Fibroblast of gingiva (primary cell): ENCODE results near the gene NMS.

Experiments
- DNase-seq: peaks from one replicate; pipeline ENCODE4 v3.0.0-alpha.2; 2011; ENCODE audit warnings: low read depth

The NMS gene

DNA sequence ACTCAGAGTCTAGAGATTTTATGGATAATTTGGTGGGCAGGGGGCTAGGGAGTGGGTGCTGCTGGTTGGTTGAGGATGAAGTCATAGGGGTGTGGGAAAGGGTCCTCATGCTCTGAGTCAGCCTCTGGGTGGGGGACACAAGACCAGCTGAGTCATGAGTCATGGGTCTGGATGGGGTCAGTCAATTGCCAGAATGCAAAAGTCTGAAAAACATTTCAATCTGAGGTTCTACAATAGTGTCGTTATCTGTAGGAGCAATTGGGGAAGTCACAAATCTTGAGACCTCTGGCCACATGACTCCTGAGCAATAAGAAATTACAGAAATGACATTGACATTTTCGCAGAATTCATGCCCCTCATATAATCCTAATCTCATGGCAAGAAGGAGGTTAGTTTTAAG, 15.1 kb downstream of the NMS start:
- DNase-seq, result no peak

DNA sequence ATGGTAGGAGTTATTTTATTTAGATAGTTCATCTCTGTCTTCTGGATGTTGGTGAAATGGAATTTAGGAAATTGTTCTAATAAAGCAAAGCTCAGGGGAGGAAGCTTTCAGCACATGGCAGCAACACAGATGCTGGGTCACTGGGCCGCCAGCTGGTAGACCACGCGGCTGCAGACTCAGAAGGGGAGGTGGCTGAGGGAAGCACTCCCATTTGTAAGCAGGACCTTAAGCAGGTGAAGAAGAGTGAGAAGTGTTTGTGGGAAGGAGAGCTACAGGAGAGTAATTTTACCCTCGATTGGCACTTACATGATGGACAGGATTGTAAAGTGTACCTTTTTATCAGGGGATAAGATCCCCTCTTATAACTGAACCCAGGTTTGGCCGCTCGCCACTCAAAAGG, 24.4 kb downstream of the NMS start:
- DNase-seq, result no peak

DNA sequence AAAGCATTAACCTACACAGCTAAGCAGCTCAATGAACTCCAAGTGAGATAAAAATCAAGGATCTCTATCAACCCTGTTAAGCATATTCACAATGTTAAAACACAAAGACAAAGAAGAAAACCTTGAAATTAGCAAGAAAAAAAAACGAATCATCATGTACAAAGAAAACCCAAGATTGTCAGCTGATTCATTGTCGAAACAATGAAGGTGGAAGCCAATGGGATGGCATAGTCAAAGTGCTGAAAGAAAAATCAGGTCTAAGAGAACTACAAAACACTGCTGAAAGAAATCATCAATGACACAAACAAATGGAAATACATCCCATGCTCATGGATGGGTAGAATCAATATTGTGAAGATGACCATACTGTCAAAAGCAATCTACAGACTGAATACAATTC, 32.5 kb downstream of the NMS start:
- no peak for DNase-seq

DNA sequence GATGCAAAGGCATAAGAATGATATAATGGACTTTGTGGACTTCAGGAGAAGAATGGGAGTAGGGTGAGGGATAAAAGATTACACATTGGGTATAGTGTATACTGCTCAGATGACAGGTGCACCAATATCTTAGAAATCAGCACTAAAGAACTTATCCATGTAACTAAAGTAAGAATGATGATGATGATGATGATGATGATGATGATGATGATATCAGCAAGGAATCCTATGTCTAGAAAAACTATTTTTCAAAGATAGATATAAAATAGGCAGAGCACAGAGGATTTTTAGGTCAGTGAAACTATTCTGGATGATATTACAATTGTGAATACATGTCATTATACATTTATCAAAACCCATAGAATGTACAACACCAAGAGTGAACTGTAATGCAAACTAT, 34.3 kb downstream of the NMS start:
- no peak for DNase-seq

DNA sequence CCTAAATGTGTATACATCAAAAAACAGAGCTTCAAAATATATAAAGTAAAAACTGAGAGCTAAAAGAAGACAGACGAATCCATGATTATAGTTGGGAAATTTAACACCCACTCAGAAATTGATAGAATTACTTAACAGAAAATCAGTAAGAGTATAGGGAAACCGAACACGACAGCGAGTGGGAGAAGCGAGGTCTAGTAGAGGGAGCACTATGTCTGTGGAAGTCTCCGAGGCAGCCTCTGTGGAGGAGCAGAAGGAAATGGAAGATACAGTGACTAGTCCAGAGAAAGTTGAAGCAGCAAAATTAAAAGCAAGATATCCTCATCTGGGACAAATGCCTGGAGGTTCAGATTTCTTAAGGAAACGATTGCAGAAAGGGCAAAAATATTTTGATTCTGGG, 38.8 kb downstream of the NMS start:
- DNase-seq, result no peak

DNA sequence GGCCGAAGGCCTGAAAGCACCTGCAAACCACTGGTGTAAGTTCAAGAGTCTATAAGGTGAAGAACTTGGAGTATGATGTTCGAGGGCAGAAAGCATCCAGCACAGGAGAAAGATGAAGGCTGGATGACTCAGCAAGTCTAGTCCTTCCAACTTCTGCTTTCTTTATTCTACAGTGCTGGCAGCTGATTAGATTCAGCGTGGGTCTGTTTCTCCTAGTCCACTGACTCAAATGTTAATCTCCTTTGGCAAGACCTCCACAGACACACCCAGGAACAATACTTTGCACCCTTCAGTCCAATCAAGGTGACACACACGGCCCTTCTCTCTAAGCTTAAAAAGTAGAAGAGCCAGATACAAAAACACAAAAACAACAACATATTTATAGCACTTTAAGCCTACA, 43.4 kb downstream of the NMS start:
- DNase-seq, result no peak

DNA sequence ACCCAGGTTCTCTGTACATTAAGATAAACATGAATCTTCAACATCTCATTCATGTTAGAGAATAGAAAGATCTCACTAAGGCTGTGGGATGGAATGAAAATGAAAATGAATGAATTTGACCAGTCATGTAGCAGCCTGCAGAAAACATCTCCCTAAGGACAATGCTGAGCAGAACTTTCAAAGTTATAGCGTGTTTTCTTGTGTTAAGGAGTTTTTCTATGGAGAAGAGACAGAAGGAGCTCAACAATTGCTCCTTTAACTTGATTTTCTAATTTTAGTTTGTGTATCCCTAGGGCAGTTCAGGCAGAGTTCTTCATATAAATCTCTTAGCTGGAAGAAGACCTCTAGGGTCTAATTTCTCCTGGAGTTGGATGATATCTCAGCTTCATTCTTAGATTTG, 47.3 kb downstream of the NMS start:
- no peak for DNase-seq

DNA sequence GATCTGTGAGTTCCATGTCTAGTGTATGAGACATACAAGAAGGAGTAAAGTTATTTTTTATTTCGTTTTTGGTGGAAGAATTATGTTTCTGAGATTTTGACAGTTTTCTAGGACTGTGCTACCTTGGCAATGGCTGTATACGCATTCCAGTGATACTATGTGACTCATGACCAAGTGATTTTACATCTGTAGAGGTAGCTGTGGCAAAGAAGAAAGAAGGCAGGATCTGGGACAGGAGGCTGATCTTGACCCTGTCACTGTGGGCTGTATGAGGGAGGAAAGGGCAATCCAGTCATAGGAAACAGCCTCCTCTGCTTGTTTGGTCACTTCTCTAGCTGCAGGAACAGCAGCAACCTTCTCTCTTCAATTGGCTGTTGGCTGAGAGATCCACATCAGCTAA, 48.5 kb downstream of the NMS start:
- no peak for DNase-seq

DNA sequence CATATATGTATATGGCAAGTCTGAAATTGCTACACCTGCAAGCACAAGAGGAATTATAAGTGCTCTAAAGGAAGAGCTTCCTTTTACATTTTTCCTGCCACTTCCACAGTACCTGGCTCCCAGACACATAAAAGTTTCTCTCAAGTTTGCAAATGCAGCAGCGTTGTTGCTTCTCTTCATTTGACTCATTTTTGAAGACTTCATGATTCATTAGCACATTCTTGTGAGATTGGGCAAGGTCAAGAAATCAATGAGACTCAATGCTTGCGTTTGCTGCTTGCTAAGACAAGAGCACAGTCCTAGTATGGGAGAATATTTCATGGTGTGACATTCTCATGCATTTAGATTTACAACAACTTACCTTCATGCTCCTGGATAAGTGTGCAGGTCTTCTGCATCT, 49.9 kb downstream of the NMS start:
- no peak for DNase-seq

DNA sequence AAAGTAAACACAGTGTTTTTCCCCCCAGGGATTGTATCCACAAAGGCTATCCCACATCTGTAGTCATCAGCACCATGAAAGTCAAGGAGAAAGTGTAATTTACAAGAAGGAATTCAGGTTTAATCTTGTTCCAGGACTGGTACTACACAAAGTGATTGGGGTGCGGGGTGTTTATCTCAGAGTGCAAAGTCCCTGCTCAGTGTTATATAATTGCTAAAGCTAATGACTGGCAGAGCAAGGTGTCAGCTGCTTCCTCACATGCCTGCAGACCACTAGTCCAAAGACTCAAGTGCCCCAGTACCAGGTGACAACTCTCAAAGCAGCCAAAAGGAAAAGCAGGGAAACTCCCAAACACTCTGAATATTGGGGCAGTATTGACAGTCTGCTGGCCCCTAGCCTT, 52.1 kb downstream of the NMS start:
- no peak for DNase-seq

DNA sequence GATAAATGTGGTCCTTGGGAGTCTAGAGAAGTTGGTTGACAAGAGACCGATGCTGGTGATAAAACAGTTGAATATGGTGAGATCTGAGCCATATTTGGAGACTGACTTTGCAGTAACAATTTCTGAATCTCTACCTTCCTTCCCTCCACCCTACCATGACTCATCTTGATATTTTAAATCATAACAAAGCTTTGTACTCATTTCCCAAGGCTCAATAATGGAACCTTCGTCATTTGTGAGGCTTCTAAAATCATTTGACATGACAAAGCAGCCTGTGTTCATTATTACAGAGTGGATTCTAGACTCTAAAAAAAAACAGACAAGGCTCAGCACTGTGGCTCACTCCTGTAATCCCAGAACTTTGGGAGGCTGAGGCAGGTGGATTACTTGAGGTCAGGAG, 54.0 kb downstream of the NMS start:
- DNase-seq, result no peak

DNA sequence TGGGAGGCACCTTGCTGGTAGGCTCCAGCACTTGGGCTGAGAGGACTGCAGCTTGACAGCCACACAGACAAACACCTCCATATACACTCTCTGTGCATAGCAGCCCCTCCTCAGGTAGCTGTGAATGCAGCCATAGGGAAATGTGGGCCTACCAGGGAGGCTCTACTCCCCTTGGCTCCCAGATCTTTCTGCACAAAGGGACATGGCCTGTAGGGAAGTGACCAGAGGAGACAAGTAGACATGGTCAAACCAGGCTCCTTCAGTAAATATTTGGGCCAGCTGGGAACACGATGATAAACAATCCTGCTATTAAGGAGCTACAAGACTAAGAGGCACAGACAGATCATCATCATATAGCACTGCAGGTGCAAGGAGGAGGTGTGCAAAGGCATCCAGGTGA, 56.6 kb downstream of the NMS start:
- DNase-seq, result no peak

DNA sequence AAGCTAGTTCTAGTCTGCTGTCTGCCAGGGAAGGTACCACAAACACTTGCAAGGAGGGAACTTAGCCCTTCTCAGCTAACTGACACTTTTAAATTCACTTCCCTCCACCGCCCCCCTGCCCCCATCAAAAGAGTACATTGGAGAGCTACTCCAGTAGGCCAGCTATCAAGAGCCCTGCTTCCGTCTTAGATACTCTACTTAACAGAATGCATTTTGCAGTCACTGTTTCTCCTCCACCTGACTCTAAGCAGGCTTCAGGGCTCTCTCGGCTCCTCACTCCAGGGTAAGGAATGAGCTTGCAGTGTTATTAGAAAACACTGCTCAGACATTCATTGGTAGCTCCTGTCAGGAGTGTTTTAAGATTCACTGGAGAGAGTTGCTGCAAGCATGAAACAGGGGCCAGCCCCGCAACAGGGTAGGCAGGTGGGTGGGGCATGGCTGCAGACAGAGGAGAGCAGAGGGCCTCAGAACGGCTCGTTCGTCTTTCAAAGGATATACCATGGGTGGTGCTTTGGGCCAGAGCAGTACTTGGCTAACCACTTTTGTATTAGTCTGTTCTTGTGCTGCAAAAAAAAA, 57.2 kb downstream of the NMS start:
- DNase-seq, result no peak

DNA sequence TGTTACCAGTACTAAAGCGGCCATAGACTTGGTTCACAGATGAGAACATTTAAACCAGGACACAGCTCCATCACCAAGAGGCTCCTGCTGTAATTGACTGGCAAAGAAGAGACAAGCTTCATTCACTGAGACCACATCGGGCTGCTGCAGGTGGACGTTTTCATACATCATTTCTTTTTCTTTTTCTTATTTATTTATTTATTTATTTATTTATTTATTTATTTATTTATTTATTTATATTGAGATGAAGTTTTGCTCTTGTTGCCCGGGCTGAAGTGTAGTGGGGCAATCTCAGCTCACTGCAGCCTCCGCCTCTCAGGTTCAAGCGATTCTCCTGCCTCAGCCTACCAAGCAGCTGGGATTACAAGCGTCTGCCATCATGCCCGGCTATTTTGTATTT, 58.9 kb downstream of the NMS start:
- no peak for DNase-seq

DNA sequence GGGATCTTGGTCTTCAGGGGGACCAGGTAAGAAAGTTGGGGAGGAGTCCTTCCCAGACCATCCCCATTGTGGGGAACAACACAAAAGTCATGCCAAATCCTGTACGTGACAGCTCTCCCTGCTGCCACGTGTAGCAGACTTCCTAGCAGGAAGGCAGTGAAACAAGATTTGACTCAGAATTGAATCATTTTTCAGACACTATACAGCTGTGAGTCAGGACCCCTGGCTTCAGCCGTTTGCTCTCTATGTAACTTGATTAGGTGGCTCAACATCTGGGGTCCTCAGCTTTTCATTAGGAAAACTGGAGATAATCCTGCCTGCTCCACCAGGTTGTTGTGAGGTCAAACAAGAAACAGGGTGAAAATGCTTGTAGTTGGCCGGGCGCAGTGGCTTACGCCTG, 59.6 kb downstream of the NMS start:
- no peak for DNase-seq
